ENCODE data around the gene MIAT.
"Not testable (repeated sequence)": the region's sequence is repeated elsewhere in the genome, so short reads cannot be mapped to it uniquely, and the experiment has no call there.

Gene MIAT

DNA sequence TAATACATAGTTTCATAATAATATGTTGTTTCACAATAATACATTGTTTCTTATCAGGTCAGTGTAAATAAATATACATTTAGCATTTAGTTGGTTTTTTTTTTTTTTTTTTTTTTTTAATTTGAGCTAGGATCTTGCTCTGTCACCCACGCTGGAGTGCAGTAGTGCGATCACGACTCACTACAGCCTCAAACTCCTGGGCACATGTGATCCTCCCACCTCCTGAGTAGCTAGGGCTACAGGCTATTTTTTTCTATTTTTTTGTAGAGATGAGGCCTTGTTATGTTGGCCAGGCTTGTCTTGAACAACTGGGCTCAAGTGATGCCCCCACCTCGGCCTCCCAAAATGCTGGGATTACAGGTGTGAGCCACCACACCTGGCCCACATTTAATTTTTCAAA lies 43.5 kb downstream of the MIAT start:
- Histone ChIP-seq H3K4me3 (ENCODE audit: low read depth, low read length) (no peak overlapping the region), H3K9me3 (ENCODE audit: control insufficient read depth, insufficient read depth, low read length) (peaks cover 12% of the 10 kb centered on the region)

DNA sequence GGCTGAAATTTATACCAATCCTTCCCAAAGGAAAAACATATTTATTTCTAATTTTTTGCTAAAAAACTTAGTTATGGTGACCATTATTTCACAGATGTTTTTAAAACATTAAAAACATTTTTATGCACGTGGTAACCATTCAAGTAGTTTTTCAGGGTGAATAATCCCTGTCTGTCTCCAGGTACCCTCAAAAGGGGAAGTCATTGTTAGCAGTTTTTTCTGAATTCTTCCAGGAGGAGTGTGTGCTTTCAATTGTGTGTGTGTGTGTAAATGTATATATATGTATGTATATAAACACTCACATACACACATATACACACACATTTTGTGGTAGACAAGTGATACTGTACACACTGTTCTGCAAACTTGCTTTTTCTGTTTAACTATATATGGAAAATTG lies 43.9 kb downstream of the MIAT start:
- peaks cover 12% of the 10 kb centered on the region for H3K9me3 ChIP-seq (ENCODE audit: control insufficient read depth, insufficient read depth, low read length)

More for the DNA sequence above, 43.5 kb downstream of the MIAT start:
- Histone ChIP-seq H3K4me1 (ENCODE audit: control insufficient read depth, insufficient read depth, low read length) (no peaks in the 10 kb centered on the region), H3K9ac (ENCODE audit: low read depth, low read length) (no peak overlapping the region), H3K27ac (ENCODE audit: low read depth, low read length) (no peak overlapping the region), H3K36me3 (ENCODE audit: control insufficient read depth, insufficient read depth, low read length) (no peaks in the 10 kb centered on the region), H3K27me3 (ENCODE audit: control insufficient read depth, insufficient read depth, low read length) (no peaks in the 10 kb centered on the region)

DNA sequence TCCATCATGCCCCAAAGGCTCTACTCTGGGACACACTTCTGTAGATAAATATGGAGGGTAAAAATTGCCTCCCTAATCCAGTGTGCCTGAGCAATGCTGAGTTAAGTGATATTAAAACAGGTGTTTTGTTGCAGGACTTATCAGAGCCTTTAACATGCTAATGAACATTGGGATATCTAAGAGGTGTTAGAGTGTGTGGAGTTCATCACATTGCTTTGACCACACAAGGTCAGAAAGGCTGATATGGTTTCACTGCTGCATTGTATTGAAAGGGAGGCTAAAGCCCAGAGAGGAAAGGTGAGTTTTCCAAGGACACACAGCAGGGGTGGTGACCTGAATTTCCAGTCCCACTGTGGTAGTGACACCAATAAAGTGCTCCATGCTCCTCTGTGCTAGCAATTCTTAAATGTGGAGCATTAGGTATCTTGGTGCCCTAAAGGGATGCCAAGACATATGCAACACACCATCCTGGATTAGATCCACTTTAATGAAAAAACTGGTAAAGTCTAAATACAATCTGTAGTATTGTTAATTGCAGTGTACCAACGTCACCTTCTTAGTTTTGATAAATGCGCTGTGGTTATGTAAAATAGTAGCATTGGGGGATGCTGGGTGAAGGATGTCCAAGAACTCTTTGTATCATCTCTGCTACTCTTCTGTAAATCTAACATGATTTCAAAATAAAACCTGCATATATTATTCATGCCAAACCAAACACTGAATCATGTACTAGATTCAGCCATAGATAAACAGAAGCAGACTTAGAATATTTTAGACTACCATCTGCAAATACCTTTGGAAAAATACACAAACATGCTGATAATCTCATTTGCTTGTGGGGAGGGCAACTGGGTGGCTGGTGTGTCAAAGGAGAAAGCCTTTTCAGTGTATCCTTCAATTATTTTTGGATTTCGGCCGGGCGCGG lies 45.8 kb downstream of the MIAT start:
- no peak overlapping the region for H3K27ac ChIP-seq (ENCODE audit: low read depth, low read length)

More for the DNA sequence above, 43.9 kb downstream of the MIAT start:
- H3K36me3 ChIP-seq (ENCODE audit: control insufficient read depth, insufficient read depth, low read length), result no peaks in the 10 kb centered on the region
- H3K4me3 ChIP-seq (ENCODE audit: low read depth, low read length), result no peak overlapping the region
- H3K27ac ChIP-seq (ENCODE audit: low read depth, low read length), result no peak overlapping the region
- no peak overlapping the region for H3K9ac ChIP-seq (ENCODE audit: low read depth, low read length)
- no peaks in the 10 kb centered on the region for H3K4me1 ChIP-seq (ENCODE audit: control insufficient read depth, insufficient read depth, low read length)
- no peaks in the 10 kb centered on the region for H3K27me3 ChIP-seq (ENCODE audit: control insufficient read depth, insufficient read depth, low read length)

DNA sequence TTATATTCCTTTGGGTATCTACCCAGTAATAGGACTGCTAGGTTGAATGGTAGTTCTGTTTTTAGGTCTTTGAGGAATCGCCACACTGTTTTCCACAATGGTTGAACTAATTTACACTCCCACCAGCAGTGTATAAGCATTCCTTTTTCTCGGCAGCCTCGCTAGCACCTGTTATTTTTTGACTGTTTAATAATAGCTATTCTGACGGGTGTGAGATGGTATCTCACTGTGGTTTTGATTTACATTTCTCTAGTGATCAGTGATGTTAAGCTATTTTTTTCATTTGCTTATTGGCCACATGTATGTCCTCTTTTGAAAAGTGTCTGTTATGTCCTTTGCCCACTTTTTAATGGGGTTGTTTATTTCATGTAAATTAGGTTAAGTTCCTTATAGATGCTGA lies 48.0 kb downstream of the MIAT start:
- H3K9me3 ChIP-seq (ENCODE audit: control insufficient read depth, insufficient read depth, low read length), result peaks cover 11% of the 10 kb centered on the region
- H3K27ac ChIP-seq (ENCODE audit: low read depth, low read length); H3K27me3 ChIP-seq (ENCODE audit: control insufficient read depth, insufficient read depth, low read length); H3K9ac ChIP-seq (ENCODE audit: low read depth, low read length); H3K36me3 ChIP-seq (ENCODE audit: control insufficient read depth, insufficient read depth, low read length); H3K4me1 ChIP-seq (ENCODE audit: control insufficient read depth, insufficient read depth, low read length); H3K4me3 ChIP-seq (ENCODE audit: low read depth, low read length): not testable (repeated sequence)

More for the DNA sequence above, 45.8 kb downstream of the MIAT start:
- Histone ChIP-seq H3K36me3 (ENCODE audit: control insufficient read depth, insufficient read depth, low read length) (no peaks in the 10 kb centered on the region), H3K4me3 (ENCODE audit: low read depth, low read length) (no peak overlapping the region), H3K9ac (ENCODE audit: low read depth, low read length) (no peak overlapping the region), H3K9me3 (ENCODE audit: control insufficient read depth, insufficient read depth, low read length) (peaks cover 20% of the 10 kb centered on the region), H3K4me1 (ENCODE audit: control insufficient read depth, insufficient read depth, low read length) (no peaks in the 10 kb centered on the region), H3K27me3 (ENCODE audit: control insufficient read depth, insufficient read depth, low read length) (no peaks in the 10 kb centered on the region)

DNA sequence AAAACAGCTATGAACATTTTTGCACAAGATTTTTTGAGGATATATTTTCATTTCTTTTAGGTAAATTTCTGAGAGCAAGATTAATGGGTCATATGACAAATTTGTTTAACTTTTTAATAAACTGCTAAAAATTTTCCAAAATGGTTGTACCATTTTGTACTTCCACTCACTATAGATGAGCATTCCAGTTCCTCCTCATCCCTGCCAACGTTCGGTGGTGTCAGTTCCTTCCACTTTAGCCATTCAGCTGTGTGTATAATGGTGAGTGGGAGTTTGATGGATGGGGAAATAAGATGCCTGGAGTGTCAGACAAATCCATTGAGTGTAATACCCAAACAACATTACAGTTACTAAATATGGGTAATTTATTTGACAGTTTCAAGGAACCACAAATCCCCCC lies 49.7 kb downstream of the MIAT start:
- no peaks in the 10 kb centered on the region for H3K27me3 ChIP-seq (ENCODE audit: control insufficient read depth, insufficient read depth, low read length)
- H3K9ac ChIP-seq (ENCODE audit: low read depth, low read length), result no peak overlapping the region
- no peaks in the 10 kb centered on the region for H3K36me3 ChIP-seq (ENCODE audit: control insufficient read depth, insufficient read depth, low read length)
- H3K4me1 ChIP-seq (ENCODE audit: control insufficient read depth, insufficient read depth, low read length), result peaks cover 8% of the 10 kb centered on the region; the same call in 1 of the 2 replicates
- no peak overlapping the region for H3K4me3 ChIP-seq (ENCODE audit: low read depth, low read length)
- no peak overlapping the region for H3K27ac ChIP-seq (ENCODE audit: low read depth, low read length)
- H3K9me3 ChIP-seq (ENCODE audit: control insufficient read depth, insufficient read depth, low read length), result peaks cover 7% of the 10 kb centered on the region

DNA sequence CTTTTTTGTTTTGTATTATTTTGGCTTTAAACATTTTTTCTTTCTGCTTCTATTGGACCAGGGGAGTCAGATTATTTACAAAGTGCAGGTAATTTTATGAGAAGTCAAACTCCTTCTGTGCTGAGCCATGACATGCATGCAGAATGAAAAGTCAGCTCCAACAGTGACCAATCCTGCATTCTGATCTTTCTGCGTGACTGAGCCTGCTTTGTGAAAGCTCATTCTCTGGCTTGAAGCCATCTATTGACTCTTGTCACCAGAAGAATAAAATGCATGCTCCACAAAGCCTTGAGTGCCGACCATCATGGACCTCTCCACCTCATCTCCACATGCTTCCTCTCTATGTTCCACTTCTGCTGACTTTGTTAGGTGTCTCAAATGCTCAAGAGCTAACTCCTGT lies 50.2 kb downstream of the MIAT start:
- Histone ChIP-seq H3K9ac (ENCODE audit: low read depth, low read length) (no peak overlapping the region), H3K27ac (ENCODE audit: low read depth, low read length) (no peak overlapping the region), H3K4me1 (ENCODE audit: control insufficient read depth, insufficient read depth, low read length) (peaks cover 8% of the 10 kb centered on the region; the same call in 1 of the 2 replicates), H3K36me3 (ENCODE audit: control insufficient read depth, insufficient read depth, low read length) (no peaks in the 10 kb centered on the region), H3K27me3 (ENCODE audit: control insufficient read depth, insufficient read depth, low read length) (no peaks in the 10 kb centered on the region), H3K4me3 (ENCODE audit: low read depth, low read length) (no peak overlapping the region), H3K9me3 (ENCODE audit: control insufficient read depth, insufficient read depth, low read length) (peaks cover 7% of the 10 kb centered on the region)

DNA sequence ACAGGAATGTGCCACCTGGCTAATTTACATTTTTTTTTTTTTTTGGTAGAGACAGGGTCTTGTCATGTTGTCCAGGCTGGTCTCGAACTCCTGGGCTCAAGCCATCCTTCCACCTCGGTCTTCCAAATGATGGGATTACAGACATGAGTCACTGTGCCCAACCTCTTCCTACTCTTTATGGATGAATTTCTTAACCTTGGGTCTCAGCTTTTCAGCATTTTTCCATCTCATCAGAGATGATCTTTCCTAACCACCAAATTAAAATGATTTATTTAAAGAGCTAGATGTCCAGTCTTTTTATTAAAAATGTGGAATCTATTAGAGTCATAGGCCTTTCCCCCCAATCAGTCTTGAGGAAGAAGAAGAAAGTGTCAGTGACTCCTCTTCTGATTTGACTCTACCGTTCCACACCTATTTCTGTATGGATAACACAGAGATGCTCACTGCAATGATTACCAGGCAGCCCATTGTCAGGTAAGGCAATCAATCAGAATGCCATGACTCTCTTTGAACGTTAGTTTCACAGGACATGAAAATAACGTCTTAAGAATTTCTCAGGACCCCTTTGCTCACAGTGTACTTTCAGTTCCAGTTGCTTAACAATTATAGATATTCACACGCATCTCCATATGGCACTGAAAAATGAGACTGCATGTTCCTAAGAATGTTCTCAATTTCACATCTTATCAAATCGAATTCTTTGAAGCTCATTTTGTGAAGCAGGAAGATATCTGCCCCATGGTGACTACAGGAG lies 51.0 kb downstream of the MIAT start:
- no peak overlapping the region for H3K4me3 ChIP-seq (ENCODE audit: low read depth, low read length)
- H3K27ac ChIP-seq (ENCODE audit: low read depth, low read length), result no peak overlapping the region
- H3K4me1 ChIP-seq (ENCODE audit: control insufficient read depth, insufficient read depth, low read length), result peaks cover 8% of the 10 kb centered on the region; the same call in 1 of the 2 replicates
- no peaks in the 10 kb centered on the region for H3K27me3 ChIP-seq (ENCODE audit: control insufficient read depth, insufficient read depth, low read length)
- H3K9ac ChIP-seq (ENCODE audit: low read depth, low read length), result no peak overlapping the region
- no peaks in the 10 kb centered on the region for H3K36me3 ChIP-seq (ENCODE audit: control insufficient read depth, insufficient read depth, low read length)
- H3K9me3 ChIP-seq (ENCODE audit: control insufficient read depth, insufficient read depth, low read length), result peaks cover 7% of the 10 kb centered on the region

DNA sequence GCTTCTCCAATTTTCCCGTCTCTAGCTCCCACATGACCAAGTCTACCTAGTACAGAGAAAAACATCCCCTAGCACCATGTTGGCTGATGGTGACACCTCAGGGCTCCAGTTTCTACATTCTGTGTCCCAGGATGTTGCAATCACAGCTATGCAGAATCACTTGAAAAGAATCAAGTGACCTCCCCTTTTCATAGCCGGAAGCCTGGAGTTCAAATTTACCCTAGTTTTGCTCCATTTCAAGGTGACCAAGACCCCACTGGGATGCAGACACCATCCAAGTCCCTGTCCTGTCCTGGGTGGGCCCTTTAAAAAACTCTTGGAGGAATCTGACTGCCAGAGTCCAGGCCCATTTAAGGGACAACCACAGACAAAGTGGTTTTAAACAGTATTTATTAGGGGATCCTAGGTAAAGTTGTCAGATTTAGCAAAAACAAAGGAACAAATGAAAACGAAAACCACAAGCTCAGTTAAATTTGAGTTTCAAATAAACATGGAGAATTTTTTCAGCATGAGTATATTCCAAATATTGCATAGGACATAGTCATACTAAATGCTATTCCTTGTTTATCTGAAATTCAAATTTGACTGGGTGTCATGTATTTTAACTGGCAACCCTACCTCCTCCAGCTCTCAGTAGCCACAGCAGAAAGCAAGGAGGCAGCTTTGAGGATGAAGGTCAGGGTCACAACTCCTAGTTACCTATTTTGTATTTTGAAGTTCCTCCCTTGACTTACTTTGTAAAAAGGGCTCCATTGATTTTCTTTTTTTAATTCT lies 52.4 kb downstream of the MIAT start:
- H3K4me1 ChIP-seq (ENCODE audit: control insufficient read depth, insufficient read depth, low read length), result peaks cover 14% of the 10 kb centered on the region
- H3K27ac ChIP-seq (ENCODE audit: low read depth, low read length), result no peak overlapping the region
- H3K36me3 ChIP-seq (ENCODE audit: control insufficient read depth, insufficient read depth, low read length), result no peaks in the 10 kb centered on the region
- no peaks in the 10 kb centered on the region for H3K27me3 ChIP-seq (ENCODE audit: control insufficient read depth, insufficient read depth, low read length)
- no peak overlapping the region for H3K9ac ChIP-seq (ENCODE audit: low read depth, low read length)
- no peak overlapping the region for H3K4me3 ChIP-seq (ENCODE audit: low read depth, low read length)
- peaks cover 7% of the 10 kb centered on the region for H3K9me3 ChIP-seq (ENCODE audit: control insufficient read depth, insufficient read depth, low read length)

DNA sequence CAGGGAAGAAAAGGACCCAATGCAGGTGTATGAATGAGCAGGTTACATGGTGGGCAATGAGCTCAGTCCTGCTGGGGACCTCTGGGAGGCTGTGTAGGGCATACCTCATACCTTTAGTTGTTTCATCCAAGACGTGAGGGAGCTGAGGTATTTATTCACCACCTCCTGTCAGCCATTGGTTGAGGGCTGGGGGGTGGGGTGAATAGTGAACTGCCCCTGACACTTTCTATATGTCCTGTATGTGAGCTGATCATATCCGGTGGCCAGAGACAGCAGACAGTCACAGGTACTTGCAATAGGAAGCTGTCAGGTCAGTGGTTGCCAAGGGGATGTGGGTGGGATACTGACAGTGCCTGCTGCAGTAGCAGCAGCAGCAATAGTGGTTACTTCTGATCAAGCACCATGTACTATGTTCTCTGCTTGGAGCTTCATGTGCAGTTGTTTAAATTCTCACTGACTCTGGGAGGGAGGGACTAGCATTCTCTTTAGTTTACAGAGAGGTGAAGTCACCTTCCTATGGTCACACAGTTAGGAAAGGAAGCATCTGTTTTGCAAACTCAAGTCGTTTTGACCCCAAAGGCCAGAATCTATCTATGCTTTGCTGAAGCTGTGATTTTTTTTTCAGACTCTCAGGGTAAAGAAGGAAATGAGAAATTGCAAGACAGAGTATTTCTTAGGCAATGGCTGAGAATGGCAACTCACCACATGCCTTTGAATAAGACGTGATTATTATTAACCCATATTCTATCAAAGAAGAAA lies 54.0 kb downstream of the MIAT start:
- H3K9ac ChIP-seq (ENCODE audit: low read depth, low read length), result no peak overlapping the region
- peaks cover 14% of the 10 kb centered on the region for H3K4me1 ChIP-seq (ENCODE audit: control insufficient read depth, insufficient read depth, low read length)
- H3K27ac ChIP-seq (ENCODE audit: low read depth, low read length), result no peak overlapping the region
- no peak overlapping the region for H3K4me3 ChIP-seq (ENCODE audit: low read depth, low read length)
- peaks cover 7% of the 10 kb centered on the region for H3K9me3 ChIP-seq (ENCODE audit: control insufficient read depth, insufficient read depth, low read length)
- no peaks in the 10 kb centered on the region for H3K36me3 ChIP-seq (ENCODE audit: control insufficient read depth, insufficient read depth, low read length)
- H3K27me3 ChIP-seq (ENCODE audit: control insufficient read depth, insufficient read depth, low read length), result no peaks in the 10 kb centered on the region

DNA sequence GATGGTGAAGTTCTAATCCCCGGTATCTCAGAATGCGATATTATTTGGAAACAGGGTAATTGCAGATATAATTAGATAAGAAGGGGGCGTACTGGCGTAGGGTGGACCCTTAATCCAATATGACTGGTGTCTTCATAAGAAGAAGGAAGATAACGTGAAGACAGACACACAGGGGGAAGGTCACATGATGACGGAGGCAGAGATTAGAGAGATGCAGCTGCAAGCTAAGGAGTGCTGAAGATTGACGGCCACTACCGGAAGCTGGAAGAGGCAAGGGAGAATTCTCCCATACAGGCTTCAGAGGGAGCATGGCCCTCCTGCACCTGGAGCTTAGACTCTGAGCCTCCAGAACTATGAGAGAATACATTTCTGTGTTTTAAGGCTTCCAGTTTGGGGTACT lies 54.8 kb downstream of the MIAT start:
- H3K27me3 ChIP-seq (ENCODE audit: control insufficient read depth, insufficient read depth, low read length), result no peaks in the 10 kb centered on the region
- no peak overlapping the region for H3K4me3 ChIP-seq (ENCODE audit: low read depth, low read length)
- no peaks in the 10 kb centered on the region for H3K36me3 ChIP-seq (ENCODE audit: control insufficient read depth, insufficient read depth, low read length)
- no peak overlapping the region for H3K9ac ChIP-seq (ENCODE audit: low read depth, low read length)
- peaks cover 3% of the 10 kb centered on the region for H3K9me3 ChIP-seq (ENCODE audit: control insufficient read depth, insufficient read depth, low read length)
- H3K4me1 ChIP-seq (ENCODE audit: control insufficient read depth, insufficient read depth, low read length), result peaks cover 14% of the 10 kb centered on the region
- no peak overlapping the region for H3K27ac ChIP-seq (ENCODE audit: low read depth, low read length)
